Activated CD8-positive, alpha-beta memory T cell treated with anti-CD3 and anti-CD28 coated beads, Interleukin-2, amount 50 U/mL, for 1 hour (primary cell): ENCODE data around the gene CYGB.
A peak's percentile ranks its signal among the peaks of the same experiment; 100 is the strongest.

Experiments used
- DNase-seq: peaks from one replicate; pipeline ENCODE4 v3.0.0-alpha.2; 2020; ENCODE audit errors: extremely low read depth

The CYGB gene

DNA sequence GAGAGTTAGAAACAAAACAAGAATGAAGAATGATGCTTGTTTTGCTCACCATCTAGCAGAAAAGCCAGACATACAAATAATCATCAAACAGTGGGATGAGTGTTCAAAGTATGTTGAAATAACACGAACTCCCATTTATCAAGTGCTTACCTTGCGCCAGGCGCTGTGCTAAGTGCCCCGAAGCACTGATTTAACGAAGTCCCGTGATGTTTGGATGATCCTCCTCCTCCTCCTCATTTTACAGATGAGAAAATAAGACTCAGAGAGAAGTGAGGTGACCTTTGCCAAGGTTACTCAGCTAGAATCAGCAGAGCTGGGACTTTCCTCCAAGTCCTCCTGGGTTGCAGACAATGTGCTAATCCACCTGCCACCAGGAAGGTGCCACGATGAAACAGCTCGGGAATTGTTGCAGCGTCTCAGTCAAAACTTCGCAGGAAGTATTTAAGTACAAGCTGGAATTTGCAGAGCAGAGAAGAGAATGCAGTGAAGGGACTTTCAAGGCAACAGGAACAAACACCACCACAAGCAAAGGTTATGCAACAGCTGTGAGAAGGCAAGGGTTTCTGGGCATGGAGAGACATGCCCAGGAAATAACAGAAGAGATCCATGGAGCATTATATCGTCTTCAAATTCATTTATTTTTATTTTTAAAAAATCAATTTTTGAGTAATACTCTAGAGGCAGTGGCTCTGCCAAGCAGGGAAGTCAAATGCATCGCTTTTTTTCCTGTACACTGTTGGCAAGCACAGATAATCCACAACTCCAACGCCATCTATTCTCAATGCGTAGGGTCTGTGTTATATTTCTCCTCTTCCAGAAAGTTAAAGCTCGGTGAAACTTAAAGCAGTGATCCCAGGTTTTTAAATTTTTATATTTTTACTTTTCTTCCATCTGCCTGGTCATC is 13.5 kb upstream of the CYGB start:
- DNase-seq, result no peak

DNA sequence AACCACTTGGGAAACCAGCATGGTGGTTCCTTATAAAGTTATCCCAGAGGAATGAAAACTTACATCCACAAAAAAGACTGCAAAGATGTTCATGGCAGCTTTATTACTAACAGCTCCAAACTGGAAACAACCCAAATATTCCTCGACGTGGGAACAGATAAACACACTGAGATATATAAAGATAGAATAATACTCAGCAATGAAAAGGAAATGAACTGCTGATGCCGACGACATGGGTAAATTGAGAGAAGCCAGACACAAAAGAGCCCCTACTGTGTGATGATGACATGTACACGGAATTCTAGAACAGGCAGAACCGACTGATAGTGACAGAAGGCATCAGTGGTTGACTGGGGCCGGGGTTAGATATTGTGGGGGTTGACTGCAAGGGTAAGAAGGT is 12.0 kb upstream of the CYGB start:
- DNase-seq, result no peak

DNA sequence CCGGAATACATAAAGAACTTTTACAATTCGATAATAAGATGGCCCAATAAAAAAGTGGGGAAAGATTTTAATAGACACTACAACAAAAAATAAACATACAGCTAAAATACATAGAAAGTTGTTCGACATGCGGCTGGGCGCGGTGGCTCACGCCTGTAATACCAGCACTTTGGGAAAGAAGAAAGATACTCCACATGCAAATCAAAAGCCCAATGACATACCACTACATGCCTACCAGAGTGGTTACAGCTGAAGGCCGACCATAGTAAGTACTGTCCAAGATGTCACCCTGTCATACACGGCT is 11.7 kb upstream of the CYGB start:
- DNase-seq, result no peak

DNA sequence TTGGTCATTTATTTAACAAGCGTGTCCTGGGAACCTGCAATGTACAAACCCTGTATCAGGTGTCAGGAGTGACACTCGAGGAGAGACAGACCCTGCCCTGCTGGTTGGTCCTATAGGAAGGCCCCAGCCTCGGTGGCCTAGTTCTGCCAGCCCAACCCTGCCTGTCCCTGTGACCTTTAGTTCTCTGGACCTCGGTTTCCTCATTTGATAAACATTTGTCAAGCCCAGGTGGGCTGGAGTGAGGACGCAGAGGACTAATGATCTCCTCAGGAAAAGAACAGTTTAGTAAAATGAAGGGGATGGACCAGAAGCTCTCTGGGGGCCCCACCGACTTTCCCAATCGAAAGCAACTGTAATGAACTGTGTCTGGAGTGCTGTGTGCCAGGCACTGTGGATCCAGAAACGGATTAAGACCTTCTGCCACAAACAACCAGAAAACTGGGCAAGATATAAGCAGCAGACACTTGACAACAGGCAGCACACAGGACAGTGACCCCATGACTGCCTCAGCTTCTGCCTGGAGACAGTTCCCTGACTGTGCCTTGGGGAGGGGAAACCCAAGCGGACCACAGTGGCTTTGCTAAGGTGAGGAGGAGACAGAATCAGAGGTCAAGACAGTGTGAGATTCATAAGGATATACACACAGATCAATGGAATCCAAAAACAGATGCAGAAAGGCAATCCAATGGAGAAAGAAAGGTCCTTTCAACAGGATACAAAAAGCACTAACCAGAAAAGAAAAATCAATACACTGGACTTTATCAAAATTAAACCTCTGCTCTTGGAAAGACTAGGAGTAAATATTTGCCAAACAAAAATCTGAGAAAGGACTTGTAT is 11.1 kb upstream of the CYGB start:
- DNase-seq, result no peak

DNA sequence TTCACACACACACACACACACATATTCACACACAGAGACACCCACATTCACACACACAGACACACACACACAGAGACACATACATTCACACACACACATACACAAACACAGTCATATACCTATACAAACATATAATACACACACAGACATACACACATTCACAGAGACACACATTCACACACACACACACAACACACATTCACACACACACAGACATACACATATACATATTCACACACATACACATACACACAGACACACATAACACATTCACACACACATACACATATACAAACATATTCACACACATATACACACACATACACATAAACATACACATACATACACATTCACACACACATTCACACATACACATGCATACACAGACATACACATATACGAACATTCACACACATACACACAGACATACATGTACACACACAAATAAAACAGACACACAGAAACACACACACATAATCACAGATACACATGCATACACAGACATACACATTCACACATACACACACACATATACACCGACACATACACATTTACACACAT is 10.2 kb upstream of the CYGB start:
- no peak for DNase-seq

DNA sequence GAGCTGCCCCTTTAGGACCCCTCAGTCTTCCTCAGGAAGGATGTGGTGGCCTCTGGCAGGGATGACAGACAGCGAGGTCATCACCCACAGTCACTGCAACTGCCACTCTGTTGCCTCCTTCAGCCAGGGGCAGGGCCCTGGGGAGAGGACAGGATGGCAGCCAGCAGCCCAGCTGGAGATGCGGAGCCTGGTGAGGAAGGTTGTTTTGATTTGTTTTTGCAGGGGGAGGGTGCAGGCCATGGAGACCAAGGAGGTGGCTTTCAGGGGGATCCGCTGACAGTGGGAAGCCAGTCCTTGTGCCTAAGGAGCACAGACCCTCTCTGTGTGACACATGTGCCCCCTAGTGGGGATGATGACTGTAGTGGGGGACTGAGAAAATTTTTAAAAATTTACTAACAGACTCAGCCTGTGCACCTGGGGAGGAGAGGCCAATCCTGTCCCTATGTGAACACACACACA is 9.7 kb upstream of the CYGB start:
- peak; percentile 53 for DNase-seq

DNA sequence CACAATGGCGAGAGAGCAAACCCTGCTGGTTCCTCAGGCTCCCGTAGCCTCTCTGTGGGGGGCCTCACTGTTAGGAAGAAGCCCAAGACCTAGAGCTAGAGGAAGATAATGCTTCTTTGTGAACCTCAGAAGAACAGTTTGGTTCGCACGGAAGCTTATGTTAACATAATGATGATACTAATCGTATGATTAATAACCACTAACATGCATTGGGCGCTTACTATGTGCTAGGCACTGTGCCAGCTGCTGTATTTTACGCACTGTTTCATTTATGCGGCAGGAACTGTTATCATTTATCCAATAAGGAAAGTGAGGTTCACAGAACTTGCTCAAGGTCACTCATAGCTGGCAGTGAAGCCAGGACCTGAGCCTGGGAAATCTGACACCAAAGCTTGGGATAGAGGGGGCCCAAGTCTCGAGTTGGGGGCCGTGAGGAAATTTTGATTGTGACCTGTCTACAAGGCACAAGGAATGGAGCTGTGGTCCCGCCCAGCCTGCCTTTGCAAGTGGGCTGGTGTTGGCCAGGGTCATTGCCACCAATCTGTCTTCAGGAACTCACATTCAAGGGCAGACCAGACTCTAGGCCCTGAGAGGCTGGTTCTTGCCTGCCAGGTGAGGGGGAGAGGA is 9.2 kb upstream of the CYGB start:
- no peak for DNase-seq

DNA sequence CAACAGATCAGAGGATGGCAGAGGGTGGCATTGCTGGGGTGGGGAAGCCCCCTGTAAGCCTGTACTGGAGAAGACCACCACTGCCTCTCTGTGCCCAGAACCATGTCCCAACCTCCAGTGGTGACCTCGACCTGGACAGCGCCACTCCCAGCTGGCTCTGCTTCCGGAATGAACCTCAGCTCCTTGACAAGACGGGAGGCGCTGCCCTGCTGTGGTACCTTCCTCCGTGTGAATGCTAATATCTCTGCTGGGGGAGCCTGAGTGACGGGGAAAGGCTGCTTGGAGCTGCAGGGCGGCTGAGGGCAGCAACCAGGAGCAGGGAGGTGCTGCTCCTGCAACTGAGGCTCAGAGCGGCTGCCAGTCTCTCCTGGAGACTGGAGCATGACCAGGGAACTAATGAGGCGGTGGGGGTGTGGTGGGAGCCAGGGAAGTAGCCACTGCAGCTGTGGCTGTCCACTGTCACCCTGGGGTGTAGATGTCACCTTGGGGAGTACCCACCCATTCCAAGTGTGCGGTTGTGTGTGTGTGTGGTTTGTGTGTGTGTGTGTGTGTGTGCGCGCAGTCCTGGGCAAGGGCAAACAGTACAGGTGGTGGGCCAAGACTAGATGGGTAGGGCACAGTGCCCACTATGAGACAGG is 8.5 kb upstream of the CYGB start:
- no peak for DNase-seq

DNA sequence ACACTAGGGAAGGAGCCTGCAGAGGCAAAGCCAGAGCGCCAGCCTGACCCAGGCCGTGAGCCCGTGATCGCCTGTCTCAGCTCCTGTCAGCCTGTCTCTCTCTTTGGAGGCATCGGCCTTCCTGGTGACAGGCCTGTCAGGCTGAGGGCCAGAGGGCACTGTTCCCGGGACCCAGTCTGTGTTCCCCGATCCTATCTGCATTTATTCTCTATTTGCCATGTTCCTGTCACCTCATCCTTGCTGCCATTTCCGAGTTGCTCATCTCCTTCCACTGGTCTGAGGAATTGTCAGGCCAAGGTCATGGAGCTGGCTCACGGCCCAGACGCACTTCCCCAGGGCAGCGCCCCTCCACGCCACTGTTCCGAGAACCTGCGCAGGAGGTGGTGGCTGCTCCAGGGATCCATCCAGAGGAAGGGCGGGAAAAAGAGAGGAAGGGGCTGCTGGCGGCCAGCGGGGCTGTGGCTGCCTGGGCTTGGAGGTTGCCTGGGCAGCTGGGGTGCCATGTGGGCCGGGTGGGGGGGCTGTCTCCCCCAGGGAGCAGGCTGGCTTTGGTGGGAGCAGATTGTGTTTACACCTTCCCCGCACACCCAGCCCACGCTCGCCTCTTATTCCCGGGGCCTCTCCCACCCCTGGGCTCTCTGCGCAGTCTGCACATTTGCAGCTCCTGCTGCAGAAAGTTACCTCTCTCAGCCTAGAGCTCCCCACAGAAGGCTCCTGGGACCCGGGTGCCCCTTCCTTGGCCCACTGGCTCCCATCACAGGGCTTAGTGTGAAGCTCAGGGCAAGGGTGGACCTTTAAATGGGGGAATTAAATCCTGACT is 7.2 kb upstream of the CYGB start:
- no peak for DNase-seq

DNA sequence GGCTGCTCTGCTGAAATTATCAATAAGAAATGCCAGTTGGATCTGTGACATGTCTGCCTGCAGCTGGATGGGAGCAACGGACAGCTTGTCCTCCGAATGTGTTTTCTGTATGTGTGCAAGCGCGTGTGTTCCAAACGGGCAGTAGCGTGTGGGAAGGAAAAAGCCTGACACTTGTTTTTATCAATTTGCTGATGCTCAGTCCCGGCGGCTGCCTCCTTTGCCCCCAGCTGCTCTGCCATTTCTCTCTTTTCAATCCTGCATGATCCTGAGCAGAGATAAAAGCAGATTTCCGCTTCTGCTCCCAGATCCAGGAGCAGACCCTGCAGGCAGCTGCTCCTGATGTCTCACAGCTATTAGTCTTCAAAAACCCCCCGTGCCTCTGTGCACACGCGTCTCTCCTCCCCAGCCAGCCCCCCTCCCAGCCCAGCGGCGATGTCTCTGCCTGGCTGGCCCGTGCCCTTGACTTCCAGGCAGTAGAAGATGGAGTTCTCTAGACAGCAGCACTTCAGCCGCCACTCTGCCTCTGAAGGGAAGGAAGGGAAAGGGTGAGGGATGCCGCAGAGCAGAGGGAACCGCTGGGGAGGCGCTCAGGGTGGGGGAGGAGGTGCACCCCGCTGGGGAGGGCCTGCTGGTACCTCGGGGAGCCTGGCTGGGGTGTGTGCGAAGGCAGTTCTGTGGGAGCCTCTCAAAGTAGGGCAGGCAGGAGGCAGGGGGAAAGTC is 6.5 kb upstream of the CYGB start:
- no peak for DNase-seq

DNA sequence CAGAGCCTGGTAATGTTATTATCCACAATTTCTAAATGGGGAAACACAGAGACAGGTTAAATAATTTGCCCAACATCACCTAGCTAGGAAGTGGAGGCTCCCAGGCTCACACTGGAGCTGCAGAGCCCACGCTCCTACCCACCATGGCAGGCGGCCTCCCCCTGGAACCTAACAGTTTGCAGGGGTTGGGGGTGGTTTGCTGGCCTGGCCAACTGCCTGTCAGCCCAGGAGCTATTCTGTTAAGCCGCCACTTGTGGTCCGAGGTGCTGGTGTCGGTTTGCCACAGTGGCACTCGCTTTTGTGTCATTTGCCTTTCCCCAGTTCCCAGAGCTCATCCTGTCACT is 5.9 kb upstream of the CYGB start:
- DNase-seq, result no peak

DNA sequence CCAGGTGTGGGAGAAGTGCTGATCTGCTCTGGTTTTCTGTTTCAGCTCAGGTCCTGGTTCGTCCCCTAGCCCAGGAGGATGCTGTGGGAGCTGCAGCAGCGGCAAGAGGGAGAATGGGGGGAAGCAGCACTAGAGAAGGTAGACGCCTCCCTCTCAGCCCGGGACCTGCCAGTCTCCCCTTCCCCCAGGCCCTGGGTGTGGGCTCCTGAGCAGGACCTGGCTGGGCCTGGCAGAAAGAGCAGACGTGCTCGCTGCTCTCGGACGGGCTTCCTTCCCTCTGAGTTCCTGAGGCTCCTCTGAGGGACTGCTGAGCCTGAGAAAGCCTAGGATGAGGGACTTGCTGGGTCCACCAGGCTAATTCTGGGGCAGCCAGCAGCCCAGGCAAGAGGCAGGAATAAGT is 5.5 kb upstream of the CYGB start:
- DNase-seq, result no peak

DNA sequence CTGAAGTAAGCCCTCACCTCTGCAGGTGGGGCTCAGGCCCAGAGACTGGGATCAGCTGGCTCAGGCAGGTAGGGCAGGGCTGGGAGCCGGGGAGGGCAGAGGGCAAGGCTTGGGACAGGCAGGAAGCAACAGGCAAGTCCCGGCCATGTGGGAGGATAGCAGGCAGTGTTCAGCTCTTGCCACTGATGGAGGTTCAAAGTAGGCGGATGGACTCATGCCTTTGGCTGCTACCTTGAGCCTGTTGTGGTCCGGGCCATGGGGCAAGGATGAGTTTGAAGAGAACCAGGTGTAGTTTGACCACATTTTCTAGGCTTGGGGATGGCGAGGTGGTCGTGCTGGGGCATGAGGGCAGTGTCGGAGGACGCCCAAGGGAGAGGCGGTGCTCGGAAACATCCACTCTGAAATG is 5.1 kb upstream of the CYGB start:
- no peak for DNase-seq

DNA sequence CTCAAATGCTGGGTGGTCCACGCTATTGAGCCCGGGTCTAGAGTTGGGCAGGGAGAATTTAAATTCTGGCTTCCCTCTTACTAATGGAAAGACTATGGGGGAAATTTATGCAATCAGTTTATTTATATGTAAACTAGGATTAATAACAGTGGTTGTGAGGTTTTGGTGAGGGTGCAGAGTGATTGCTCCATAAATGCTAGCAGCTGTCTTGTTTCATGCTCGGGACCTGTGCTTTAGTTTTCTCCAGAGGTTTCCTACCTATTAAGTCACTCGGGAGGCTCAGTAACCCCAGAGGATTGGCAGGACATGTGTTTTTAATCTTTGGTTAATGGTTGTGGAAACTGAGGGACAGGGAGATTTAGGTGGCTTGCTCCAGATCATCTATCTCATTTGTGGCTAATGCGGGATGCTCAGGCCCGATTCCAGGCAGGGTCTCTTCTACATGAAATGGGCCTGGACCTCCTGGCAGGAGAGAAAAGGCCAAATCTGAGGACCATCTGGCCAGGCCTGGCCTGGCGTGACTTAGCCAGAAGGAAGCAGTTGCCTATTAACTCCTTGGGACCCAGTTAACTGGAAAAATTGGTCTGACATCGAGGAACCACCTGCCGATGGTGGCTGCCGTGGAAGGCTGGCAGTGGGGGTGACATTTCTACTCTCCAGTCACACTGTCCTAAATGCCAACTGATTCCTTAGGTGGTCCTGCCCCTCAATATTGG is 4.4 kb upstream of the CYGB start:
- no peak for DNase-seq

DNA sequence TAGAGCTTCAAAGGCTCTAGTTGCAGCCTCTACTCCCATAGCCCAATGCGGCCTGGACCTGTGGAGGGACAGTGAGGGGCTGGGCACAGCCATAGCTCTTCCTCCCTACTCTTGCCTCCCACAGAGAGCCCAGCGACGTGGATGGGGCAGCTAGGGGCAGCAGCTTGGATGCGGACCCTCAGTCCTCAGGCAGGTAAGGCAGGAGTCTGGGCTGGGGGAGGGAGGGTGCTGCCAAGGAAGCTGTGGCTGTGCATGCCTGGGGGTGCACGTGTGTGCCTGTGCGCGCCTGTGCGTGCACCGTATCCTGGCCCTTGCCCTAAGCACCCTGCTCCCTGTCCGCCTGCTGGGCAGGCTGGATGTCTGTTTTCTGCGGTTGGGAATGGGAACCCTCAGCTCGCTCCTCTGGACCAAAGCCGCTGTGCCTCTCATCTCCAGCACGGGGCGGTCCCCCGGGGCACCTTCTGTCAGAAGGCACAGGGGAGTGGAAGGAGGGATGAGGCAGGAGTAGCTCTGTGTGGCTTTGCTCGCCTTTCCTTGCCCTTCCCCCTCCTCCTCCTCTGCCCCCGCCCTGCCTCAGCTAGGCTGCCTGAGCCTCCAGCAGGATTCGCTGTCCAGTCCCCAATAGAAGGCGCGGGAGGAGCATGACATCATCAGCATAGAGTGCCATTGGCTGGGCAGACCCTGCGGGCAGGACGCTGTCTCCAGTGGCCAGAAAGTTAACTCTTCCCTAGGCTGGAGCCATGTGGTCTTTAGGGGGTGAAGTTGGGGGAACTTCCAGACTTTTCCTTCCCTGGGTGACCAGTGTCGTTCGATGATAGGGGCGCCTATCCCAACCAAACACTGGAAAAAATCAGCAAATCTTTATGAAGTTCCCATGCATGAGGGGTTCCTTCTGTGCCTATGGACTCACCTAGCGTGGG is 3.1 kb upstream of the CYGB start:
- DNase-seq, result no peak

DNA sequence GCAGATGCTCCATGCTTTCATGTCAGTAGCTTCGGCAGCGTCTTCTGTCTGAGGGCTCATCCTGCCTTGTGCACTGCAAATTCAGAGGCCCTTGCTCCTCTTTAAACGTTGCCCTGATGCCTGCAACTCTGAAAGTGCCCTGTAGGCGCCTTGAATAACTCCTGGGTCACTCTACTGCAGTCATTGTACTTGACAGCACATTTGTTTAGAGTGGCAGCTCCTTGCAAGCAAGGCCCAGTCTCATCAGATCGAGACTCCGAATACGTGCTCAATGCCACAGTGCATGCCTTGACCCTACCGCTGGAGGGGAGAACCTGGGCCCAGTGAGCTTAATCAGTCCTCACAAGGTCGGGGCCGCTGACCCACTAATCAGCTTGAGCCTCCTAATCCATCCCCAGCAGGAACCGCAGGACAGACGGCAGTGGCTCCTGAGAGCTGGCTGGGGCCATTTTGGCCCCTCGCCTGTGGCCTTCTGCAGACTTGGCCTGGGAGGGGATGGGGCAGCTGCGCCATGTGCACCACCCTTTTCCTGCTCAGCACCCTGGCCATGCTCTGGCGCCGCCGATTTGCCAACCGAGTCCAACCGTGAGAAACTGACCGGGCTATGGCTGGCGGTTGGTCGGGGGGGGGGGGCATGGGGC is 2.2 kb upstream of the CYGB start, which contains the start of gene PRCD:
PRCD (plus strand) TSS at position 414 of the 641 bp plus-strand sequence; CDS start at position 512, 98 bp downstream.
- no peak for DNase-seq

DNA sequence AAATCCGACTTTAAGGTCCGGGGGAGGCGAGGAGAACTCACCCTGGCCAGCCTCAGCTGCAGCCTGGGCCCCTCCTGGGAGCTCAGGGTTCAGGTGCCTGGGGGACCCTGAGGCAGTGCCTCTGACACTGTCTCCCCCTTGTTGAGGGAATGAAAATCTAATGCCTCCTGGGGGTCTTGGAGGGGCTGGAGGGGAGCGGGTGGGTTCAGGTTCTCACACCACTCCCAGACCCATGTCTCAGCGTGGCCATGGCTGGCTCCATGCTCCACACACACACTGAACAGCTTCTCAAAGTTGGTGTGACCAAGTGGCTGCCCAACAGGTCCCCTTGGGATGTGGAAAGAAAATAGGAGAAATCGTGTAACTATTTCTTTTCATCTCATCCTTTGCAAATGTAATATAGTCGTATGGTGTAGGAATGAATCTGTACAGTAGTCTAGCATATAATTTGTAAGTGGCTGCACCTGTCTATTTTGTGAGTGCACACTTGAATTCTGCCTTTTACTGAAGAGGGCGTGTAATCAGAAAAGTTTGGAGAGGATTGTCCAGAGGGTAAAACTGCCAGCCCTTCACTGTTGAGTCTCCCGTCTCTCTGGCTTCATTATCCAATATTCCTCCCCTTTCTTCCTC is 1.5 kb upstream of the CYGB start:
- DNase-seq, result no peak
